ENCODE data around the gene DVL2.

Gene DVL2

GRCh38 chr17:7219229-7219811 is 15.0 kb downstream of the DVL2 start:
- DNase-seq (ENCODE audit: low read depth), result no peak

- DNase-seq (ENCODE audit: low read depth), result no peak
Observed at GRCh38 chr17:7218758-7219157, 15.6 kb downstream of the DVL2 start.

- no peak for DNase-seq (ENCODE audit: low read depth)
Observed at GRCh38 chr17:7218166-7218565, 16.2 kb downstream of the DVL2 start.

GRCh38 chr17:7217113-7217987 is 17.0 kb downstream of the DVL2 start:
- DNase-seq (ENCODE audit: low read depth), result no peak

- no peak for DNase-seq (ENCODE audit: low read depth)
Observed at GRCh38 chr17:7216242-7217112, 17.8 kb downstream of the DVL2 start.

- no peak for DNase-seq (ENCODE audit: low read depth)
Observed at GRCh38 chr17:7215652-7216180, 18.6 kb downstream of the DVL2 start.

GRCh38 chr17:7215136-7215638 is 19.1 kb downstream of the DVL2 start:
- DNase-seq (ENCODE audit: low read depth), result no peak

- DNase-seq (ENCODE audit: low read depth), result peak; percentile 89
Observed at GRCh38 chr17:7214300-7215135, 19.8 kb downstream of the DVL2 start.

- no peak for DNase-seq (ENCODE audit: low read depth)
Observed at GRCh38 chr17:7213895-7214299, 20.4 kb downstream of the DVL2 start.

GRCh38 chr17:7211491-7212273 is 22.6 kb downstream of the DVL2 start:
- DNase-seq (ENCODE audit: low read depth), result no peak

GRCh38 chr17:7208754-7209460 is 25.4 kb downstream of the DVL2 start:
- DNase-seq (ENCODE audit: low read depth), result no peak

- no peak for DNase-seq (ENCODE audit: low read depth)
Observed at GRCh38 chr17:7208027-7208571, 26.2 kb downstream of the DVL2 start.

- no peak for DNase-seq (ENCODE audit: low read depth)
Observed at GRCh38 chr17:7207120-7208001, 27.0 kb downstream of the DVL2 start.

GRCh38 chr17:7205561-7205960 is 28.8 kb downstream of the DVL2 start:
- DNase-seq (ENCODE audit: low read depth), result no peak

- DNase-seq (ENCODE audit: low read depth), result no peak
Observed at GRCh38 chr17:7204828-7205461, 29.4 kb downstream of the DVL2 start.

GRCh38 chr17:7204336-7204735 is 30.0 kb downstream of the DVL2 start:
- DNase-seq (ENCODE audit: low read depth), result no peak

GRCh38 chr17:7203391-7203790 is 30.9 kb downstream of the DVL2 start:
- no peak for DNase-seq (ENCODE audit: low read depth)

Data from HS-5 (cell line).